Upper lobe of right lung (tissue), 1 donor: Measurements from ENCODE around the gene LPP. TPM values are rescaled to one million over a fixed set of nuclear protein-coding genes. Genes with fewer than 3 reads are reported as not detected.

Experiments used
- ATAC-seq: fragments of 200-7000 bp; cut with Tn5 transposase; one replicate; pipeline ENCODE4 v1.9.1; 2020; ENCODE audit warnings: mild to moderate bottlenecking, moderate library complexity
- DNase-seq: peaks from one replicate; pipeline ENCODE4 v3.0.0-alpha.2; 2020
- H3K27ac ChIP-seq: fragments of 200-600 bp; one replicate; pipeline ENCODE4 v1.8.0; 2022
- H3K27me3 ChIP-seq: fragments of 200-600 bp; one replicate; pipeline ENCODE4 v1.8.0; 2022; ENCODE audit warnings: mild to moderate bottlenecking
- H3K36me3 ChIP-seq: fragments of 200-600 bp; one replicate; pipeline ENCODE4 v1.8.0; 2022
- H3K4me1 ChIP-seq: fragments of 200-600 bp; one replicate; pipeline ENCODE4 v1.8.0; 2022
- H3K4me3 ChIP-seq: fragments of 200-600 bp; one replicate; pipeline ENCODE4 v1.8.0; 2022; ENCODE audit warnings: mild to moderate bottlenecking
- H3K9me3 ChIP-seq: fragments of 200-600 bp; one replicate; pipeline ENCODE4 v1.8.0; 2022
- intact Hi-C: fragments of 100-400 bp; cut with DNase I; formaldehyde crosslinking; loops from one replicate; pipeline ENCODE4 v1.11.0; 2022
- total RNA-seq: library from RNA; stranded (reverse); fragmentation: NEBNext Ultra II Directional; extraction: Animal tissue kit (Norgen Biotek cat#: 25700); gene quantifications from one replicate; pipeline ENCODE4 v1.2.1, GENCODE V29; 2021
- TF ChIP-seq, protein P1 (sequence below): fragments of 200-600 bp; IDR thresholded peaks from one replicate; pipeline ENCODE4 v1.8.0; 2022; ENCODE audit warnings: antibody characterized with exemption
- donor health status: DM: no; HTN: yes; CAD: no; lungs with severe emphysema.

The LPP gene
- total RNA-seq, 1 donor from 2014 or later: 191 TPM

DNA sequence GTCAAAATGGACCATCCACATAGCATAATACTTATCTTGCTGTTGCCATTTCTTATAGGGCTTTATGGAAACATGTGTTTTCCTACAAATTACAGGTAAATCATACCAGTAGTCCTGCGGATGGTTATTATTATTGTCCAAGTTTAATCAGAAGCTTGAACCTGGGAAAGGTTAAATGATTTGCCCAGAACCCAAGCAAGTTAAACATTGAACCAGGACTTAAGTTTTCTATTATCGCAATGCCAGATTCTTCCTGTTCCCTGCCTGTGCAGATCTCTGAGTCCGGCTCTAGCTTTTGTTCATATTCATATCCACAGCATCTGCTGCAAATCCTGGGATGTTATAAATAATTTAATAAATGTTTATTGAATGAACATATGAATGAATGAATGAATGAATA is 12.5 kb downstream of the LPP start:
- DNase-seq: no peak
- no peaks in the 10 kb centered on the region for H3K9me3 ChIP-seq
- TF ChIP-seq, protein P1, sequence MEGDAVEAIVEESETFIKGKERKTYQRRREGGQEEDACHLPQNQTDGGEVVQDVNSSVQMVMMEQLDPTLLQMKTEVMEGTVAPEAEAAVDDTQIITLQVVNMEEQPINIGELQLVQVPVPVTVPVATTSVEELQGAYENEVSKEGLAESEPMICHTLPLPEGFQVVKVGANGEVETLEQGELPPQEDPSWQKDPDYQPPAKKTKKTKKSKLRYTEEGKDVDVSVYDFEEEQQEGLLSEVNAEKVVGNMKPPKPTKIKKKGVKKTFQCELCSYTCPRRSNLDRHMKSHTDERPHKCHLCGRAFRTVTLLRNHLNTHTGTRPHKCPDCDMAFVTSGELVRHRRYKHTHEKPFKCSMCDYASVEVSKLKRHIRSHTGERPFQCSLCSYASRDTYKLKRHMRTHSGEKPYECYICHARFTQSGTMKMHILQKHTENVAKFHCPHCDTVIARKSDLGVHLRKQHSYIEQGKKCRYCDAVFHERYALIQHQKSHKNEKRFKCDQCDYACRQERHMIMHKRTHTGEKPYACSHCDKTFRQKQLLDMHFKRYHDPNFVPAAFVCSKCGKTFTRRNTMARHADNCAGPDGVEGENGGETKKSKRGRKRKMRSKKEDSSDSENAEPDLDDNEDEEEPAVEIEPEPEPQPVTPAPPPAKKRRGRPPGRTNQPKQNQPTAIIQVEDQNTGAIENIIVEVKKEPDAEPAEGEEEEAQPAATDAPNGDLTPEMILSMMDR: no peak
- no peaks in the 10 kb centered on the region for H3K27me3 ChIP-seq
- peaks cover 26% of the 10 kb centered on the region for H3K4me1 ChIP-seq
- H3K36me3 ChIP-seq: no peaks in the 10 kb centered on the region
- H3K4me3 ChIP-seq: no peak overlapping the region
- no peak overlapping the region for H3K27ac ChIP-seq
- intact Hi-C loops: no loop called here
- no peak for ATAC-seq

DNA sequence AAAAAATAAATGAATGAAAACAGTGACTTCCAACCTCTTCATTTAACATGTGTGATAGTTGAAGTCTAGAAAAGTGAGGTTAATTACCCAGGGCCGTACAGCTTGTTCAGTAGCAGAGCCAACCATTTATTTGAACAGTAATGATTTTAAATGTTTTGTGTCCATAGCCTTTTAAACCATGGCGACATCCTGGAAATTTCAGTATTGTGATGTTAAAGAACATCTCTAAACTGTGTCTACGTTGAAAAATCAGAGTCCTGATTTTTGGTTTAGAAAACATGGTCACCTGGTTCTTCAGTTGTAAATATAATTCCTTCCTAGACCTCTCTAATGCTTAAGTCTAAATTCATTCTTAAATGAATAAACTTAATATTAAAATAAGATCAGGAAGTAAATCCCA is 14.2 kb downstream of the LPP start:
- Histone ChIP-seq H3K4me3 (no peak overlapping the region), H3K36me3 (no peaks in the 10 kb centered on the region), H3K27me3 (no peaks in the 10 kb centered on the region), H3K27ac (no peak overlapping the region), H3K4me1 (peaks cover 34% of the 10 kb centered on the region), H3K9me3 (no peaks in the 10 kb centered on the region)
- intact Hi-C loops: no loop called here
- DNase-seq: no peak
- TF ChIP-seq, protein P1: no peak
- no peak for ATAC-seq

DNA sequence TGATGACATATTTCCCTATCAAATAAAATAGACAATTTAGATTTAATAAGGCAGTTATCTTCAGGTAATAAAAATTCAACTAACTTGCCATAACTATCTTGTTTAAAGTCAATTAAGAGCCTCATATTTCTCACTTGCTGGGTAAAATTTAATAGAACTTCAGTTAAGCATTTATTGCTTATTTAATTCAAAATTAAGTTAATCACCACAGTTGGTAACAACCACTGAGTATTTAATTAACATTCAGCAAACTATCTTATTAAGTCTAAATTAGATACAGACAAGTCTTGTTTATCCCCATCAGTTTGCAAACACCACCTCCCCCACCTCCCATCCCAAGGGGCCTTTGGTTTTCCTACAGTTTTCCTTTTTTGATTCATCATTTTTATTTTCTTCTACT is 14.7 kb downstream of the LPP start:
- Histone ChIP-seq H3K4me3 (no peak overlapping the region), H3K27me3 (no peaks in the 10 kb centered on the region), H3K4me1 (peaks cover 34% of the 10 kb centered on the region), H3K27ac (no peak overlapping the region), H3K36me3 (no peaks in the 10 kb centered on the region), H3K9me3 (no peaks in the 10 kb centered on the region)
- TF ChIP-seq, protein P1: no peak
- DNase-seq: no peak
- no peak for ATAC-seq
- intact Hi-C loops: no loop called here

DNA sequence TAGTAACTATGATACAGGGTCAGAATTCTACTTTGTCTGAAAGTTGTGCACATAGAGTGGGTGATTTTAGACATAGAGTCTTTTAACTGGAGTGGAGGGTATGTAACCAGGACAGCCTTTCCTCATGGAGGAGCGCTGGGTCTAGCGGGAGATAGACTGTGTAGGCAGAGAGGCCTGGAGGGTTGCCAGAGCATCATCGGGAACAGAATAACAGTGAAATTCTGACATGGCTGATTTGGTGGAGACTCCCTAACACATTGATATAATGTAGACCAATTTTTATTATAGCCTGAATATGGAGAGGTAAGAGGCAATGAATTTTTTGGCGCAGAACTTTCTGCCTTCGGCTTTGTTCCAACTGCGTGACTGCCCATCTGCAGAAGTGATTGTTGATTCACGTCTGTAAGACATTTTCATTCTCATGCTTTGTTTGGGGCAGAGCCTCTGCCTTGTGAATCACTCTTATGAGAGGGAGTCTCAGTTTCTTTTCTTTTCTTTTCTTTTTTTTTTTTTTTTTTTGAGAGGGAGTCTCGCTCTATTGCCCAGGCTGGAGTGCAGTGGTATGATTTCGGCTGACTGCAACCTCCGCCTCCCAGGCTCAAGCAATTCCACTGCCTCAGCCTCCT is 16.0 kb downstream of the LPP start:
- Histone ChIP-seq H3K27ac (no peak overlapping the region), H3K9me3 (no peaks in the 10 kb centered on the region), H3K4me1 (peaks cover 22% of the 10 kb centered on the region), H3K27me3 (no peaks in the 10 kb centered on the region), H3K36me3 (no peaks in the 10 kb centered on the region), H3K4me3 (no peak overlapping the region)
- DNase-seq: no peak
- TF ChIP-seq, protein P1: no peak
- no peak for ATAC-seq
- intact Hi-C loops: no loop called here

DNA sequence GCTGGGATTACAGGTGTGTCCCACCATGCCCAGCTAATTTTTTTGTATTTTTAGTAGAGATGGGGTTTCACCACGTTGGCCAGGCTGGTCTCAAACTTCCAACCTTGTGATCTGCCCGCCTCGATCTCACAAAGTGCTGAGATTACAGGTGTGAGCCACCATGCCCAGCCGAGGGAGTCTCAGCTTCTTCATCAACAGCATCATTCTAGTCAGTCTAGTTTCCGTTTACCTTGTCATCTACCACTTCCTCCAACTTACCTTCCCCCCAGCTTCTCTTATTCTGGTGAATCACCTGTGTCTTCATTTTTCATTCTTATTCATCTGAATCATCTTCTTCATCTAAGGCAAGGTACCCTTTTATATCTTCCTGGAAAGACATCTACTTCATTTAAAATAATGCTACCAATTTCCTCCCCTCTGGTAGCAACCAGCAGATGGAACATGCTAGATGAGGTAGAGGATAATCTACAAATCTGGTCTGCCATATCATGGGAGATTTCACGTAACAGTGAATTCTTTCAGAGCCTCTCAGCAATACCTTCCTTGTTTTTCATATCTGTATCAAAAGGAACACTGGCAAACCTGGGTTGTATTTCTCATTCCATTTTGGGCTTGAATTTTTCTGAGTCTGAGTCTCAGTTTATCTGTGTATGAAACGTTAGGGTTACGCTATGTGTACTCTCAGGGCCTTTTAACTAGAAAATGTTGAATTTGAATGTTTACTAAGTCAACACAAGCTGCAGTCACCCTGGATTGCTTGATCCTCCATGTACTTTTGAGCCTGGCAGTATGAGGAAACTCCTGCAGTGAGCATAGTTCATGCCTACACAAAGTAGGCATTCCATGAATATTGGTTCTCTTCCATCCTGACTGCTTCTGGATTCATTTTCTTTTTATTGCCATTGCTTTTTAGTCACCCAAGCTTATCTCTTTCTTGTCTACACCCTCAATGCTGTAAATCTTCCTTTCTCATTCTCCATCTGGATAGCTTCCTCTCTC is 16.8 kb downstream of the LPP start:
- no peak overlapping the region for H3K27ac ChIP-seq
- intact Hi-C loops: no loop called here

More for the DNA sequence above, 16.8 kb downstream of the LPP start:
- Histone ChIP-seq H3K9me3 (no peaks in the 10 kb centered on the region), H3K36me3 (no peaks in the 10 kb centered on the region), H3K4me1 (peaks cover 22% of the 10 kb centered on the region), H3K4me3 (no peak overlapping the region), H3K27me3 (no peaks in the 10 kb centered on the region)
- DNase-seq: no peak
- TF ChIP-seq, protein P1: no peak
- peak; percentile 36 for ATAC-seq
